Neuron (in vitro differentiated cells): ENCODE data around the gene ADAM22.
"Not testable (repeated sequence)": the region's sequence is repeated elsewhere in the genome, so short reads cannot be mapped to it uniquely, and the experiment has no call there.

ENCODE experiments used
- H2AFZ ChIP-seq: one replicate; pipeline ENCODE4 v1.6.1; 2013; ENCODE audit warnings: low read depth, mild to moderate bottlenecking, inconsistent platforms, low read length, moderate library complexity
- H3K27me3 ChIP-seq: one replicate; pipeline ENCODE4 v1.6.1; 2013; ENCODE audit warnings: low read length; ENCODE audit not compliant: insufficient read depth
- H3K36me3 ChIP-seq: one replicate; pipeline ENCODE4 v1.6.1; 2013; ENCODE audit warnings: low read length; ENCODE audit not compliant: insufficient read depth
- H3K4me1 ChIP-seq: one replicate; pipeline ENCODE4 v1.6.1; 2013; ENCODE audit warnings: low read length; ENCODE audit not compliant: insufficient read depth
- H3K4me3 ChIP-seq: 2 replicates; pipeline ENCODE4 v1.5.1; 2013; ENCODE audit warnings: mild to moderate bottlenecking, low read length, moderate library complexity
- H3K9me3 ChIP-seq: one replicate; pipeline ENCODE4 v1.6.1; 2013; ENCODE audit warnings: low read length

Gene ADAM22

GRCh38 chr7:87933953-87934698 is at the start of gene ADAM22:
ADAM22 (plus strand) TSS chr7:87934251; CDS start chr7:87934466, 215 bp downstream.
- Histone ChIP-seq H2AFZ (peak within 1 kb of the TSS; percentile 96), H3K4me3 (peak within 1 kb of the TSS; percentile 95), H3K36me3 (peaks cover 3% of the 10 kb centered on the region), H3K4me1 (peaks cover 5% of the 10 kb centered on the region), H3K27me3 (no peaks in the 10 kb centered on the region), H3K9me3 (no peaks in the 10 kb centered on the region)

- H3K27me3 ChIP-seq = no peaks in the 10 kb centered on the region
- H3K9me3 ChIP-seq = no peaks in the 10 kb centered on the region
- no peak overlapping the region for H2AFZ ChIP-seq
- H3K36me3 ChIP-seq = peaks cover 76% of the 10 kb centered on the region
- no peaks in the 10 kb centered on the region for H3K4me1 ChIP-seq
- H3K4me3 ChIP-seq = no peak overlapping the region
Measured at GRCh38 chr7:87885018-87885417, 49.0 kb upstream of the ADAM22 start.

GRCh38 chr7:87886875-87887274 is 47.2 kb upstream of the ADAM22 start:
- no peaks in the 10 kb centered on the region for H3K27me3 ChIP-seq
- no peak overlapping the region for H3K4me3 ChIP-seq
- no peaks in the 10 kb centered on the region for H3K9me3 ChIP-seq
- no peaks in the 10 kb centered on the region for H3K4me1 ChIP-seq
- peaks cover 79% of the 10 kb centered on the region for H3K36me3 ChIP-seq
- no peak overlapping the region for H2AFZ ChIP-seq

- H3K4me1 ChIP-seq = no peaks in the 10 kb centered on the region
- no peak overlapping the region for H3K4me3 ChIP-seq
- H3K36me3 ChIP-seq = peaks cover 76% of the 10 kb centered on the region
- no peaks in the 10 kb centered on the region for H3K9me3 ChIP-seq
- no peak overlapping the region for H2AFZ ChIP-seq
- H3K27me3 ChIP-seq = no peaks in the 10 kb centered on the region
Measured at GRCh38 chr7:87895363-87895762, 38.7 kb upstream of the ADAM22 start.

GRCh38 chr7:87899255-87899654 is 34.8 kb upstream of the ADAM22 start:
- H3K36me3 ChIP-seq = peaks cover 79% of the 10 kb centered on the region
- H3K4me1 ChIP-seq = no peaks in the 10 kb centered on the region
- no peaks in the 10 kb centered on the region for H3K27me3 ChIP-seq

GRCh38 chr7:87907136-87907906 is 26.7 kb upstream of the ADAM22 start:
- not testable (repeated sequence) for H3K4me3 ChIP-seq, H3K27me3 ChIP-seq, H3K9me3 ChIP-seq, H2AFZ ChIP-seq, H3K4me1 ChIP-seq
- peaks cover 45% of the 10 kb centered on the region for H3K36me3 ChIP-seq

More at GRCh38 chr7:87899255-87899654, 34.8 kb upstream of the ADAM22 start:
- Histone ChIP-seq H3K9me3 (no peaks in the 10 kb centered on the region), H2AFZ (no peak overlapping the region), H3K4me3 (no peak overlapping the region)

GRCh38 chr7:87908814-87909213 is 25.2 kb upstream of the ADAM22 start:
- not testable (repeated sequence) for H3K27me3 ChIP-seq
- H3K36me3 ChIP-seq = peaks cover 35% of the 10 kb centered on the region

GRCh38 chr7:87912121-87912520 is 21.9 kb upstream of the ADAM22 start:
- Histone ChIP-seq H3K9me3 (no peaks in the 10 kb centered on the region), H2AFZ (no peak overlapping the region), H3K27me3 (no peaks in the 10 kb centered on the region), H3K4me3 (no peak overlapping the region), H3K4me1 (no peaks in the 10 kb centered on the region), H3K36me3 (peaks cover 11% of the 10 kb centered on the region)

More at GRCh38 chr7:87908814-87909213, 25.2 kb upstream of the ADAM22 start:
- H3K4me3 ChIP-seq, H3K4me1 ChIP-seq, H2AFZ ChIP-seq, H3K9me3 ChIP-seq: not testable (repeated sequence)

GRCh38 chr7:87918740-87919139 is 15.3 kb upstream of the ADAM22 start:
- no peaks in the 10 kb centered on the region for H3K4me1 ChIP-seq
- no peaks in the 10 kb centered on the region for H3K36me3 ChIP-seq
- no peak overlapping the region for H3K4me3 ChIP-seq
- no peaks in the 10 kb centered on the region for H3K9me3 ChIP-seq
- H2AFZ ChIP-seq = no peak overlapping the region
- H3K27me3 ChIP-seq = no peaks in the 10 kb centered on the region

GRCh38 chr7:87919875-87920274 is 14.2 kb upstream of the ADAM22 start:
- H3K4me1 ChIP-seq = no peaks in the 10 kb centered on the region
- no peaks in the 10 kb centered on the region for H3K27me3 ChIP-seq
- no peak overlapping the region for H2AFZ ChIP-seq
- no peaks in the 10 kb centered on the region for H3K36me3 ChIP-seq
- no peaks in the 10 kb centered on the region for H3K9me3 ChIP-seq
- no peak overlapping the region for H3K4me3 ChIP-seq

GRCh38 chr7:87920578-87920977 is 13.5 kb upstream of the ADAM22 start:
- Histone ChIP-seq H3K9me3 (no peaks in the 10 kb centered on the region), H2AFZ (no peak overlapping the region), H3K4me1 (no peaks in the 10 kb centered on the region), H3K27me3 (no peaks in the 10 kb centered on the region), H3K36me3 (no peaks in the 10 kb centered on the region), H3K4me3 (no peak overlapping the region)

GRCh38 chr7:87922759-87923395 is 11.2 kb upstream of the ADAM22 start:
- not testable (repeated sequence) for H3K4me3 ChIP-seq, H3K9me3 ChIP-seq, H3K27me3 ChIP-seq, H3K4me1 ChIP-seq, H3K36me3 ChIP-seq, H2AFZ ChIP-seq
